HL-60 (cell line): ENCODE data around the gene FCHO2.
"Not testable (repeated sequence)": the region's sequence is repeated elsewhere in the genome, so short reads cannot be mapped to it uniquely, and the experiment has no call there.

Experiments
- DNase-seq, 2 experiments: peaks; one replicate each; pipeline ENCODE4 v3.0.0-alpha.2; 2010 to 2020; ENCODE audit warnings: low read depth in 1 of 2, low spot score in 1 of 2
- H3K27ac ChIP-seq: fragments of 250-450 bp; sonication (Bioruptor Pico); replicated peaks from 2 replicates; pipeline ENCODE4 v1.5.1; 2020; ENCODE audit warnings: mild to moderate bottlenecking, moderate library complexity
- H3K27me3 ChIP-seq: fragments of 250-450 bp; sonication (Bioruptor Pico); 2 replicates; pipeline ENCODE4 v1.5.1; 2021; ENCODE audit warnings: mild to moderate bottlenecking, moderate library complexity; ENCODE audit not compliant: insufficient read depth, poor library complexity, severe bottlenecking
- H3K4me3 ChIP-seq: replicated peaks from 2 replicates; pipeline ENCODE4 v1.5.1; 2011; ENCODE audit warnings: mild to moderate bottlenecking, control low read depth, low read length; ENCODE audit not compliant: insufficient read depth
- GABPA ChIP-seq: IDR thresholded peaks from 2 replicates; pipeline ENCODE4 v1.6.1; 2012; ENCODE audit warnings: low read depth
- POLR2AphosphoS5 ChIP-seq: IDR thresholded peaks from 2 replicates; pipeline ENCODE4 v1.6.1; 2012; ENCODE audit warnings: low read depth
- SPI1 ChIP-seq: IDR thresholded peaks from 2 replicates; pipeline ENCODE4 v1.6.1; 2012; ENCODE audit warnings: low read depth, mild to moderate bottlenecking, borderline replicate concordance
- TF ChIP-seq, protein P1 (sequence below): IDR thresholded peaks from one replicate; pipeline ENCODE4 v1.5.1; 2011; ENCODE audit warnings: low read length, control low read depth, inconsistent platforms; ENCODE audit not compliant: insufficient read depth
- TF ChIP-seq, protein P2 (sequence below): IDR thresholded peaks from 2 replicates; pipeline ENCODE4 v1.6.1; 2012; ENCODE audit warnings: low read depth; ENCODE audit not compliant: insufficient replicate concordance

FCHO2 gene

GRCh38 chr5:72922422-72922821, 33.4 kb upstream of the FCHO2 start:
- TF ChIP-seq, protein P1, sequence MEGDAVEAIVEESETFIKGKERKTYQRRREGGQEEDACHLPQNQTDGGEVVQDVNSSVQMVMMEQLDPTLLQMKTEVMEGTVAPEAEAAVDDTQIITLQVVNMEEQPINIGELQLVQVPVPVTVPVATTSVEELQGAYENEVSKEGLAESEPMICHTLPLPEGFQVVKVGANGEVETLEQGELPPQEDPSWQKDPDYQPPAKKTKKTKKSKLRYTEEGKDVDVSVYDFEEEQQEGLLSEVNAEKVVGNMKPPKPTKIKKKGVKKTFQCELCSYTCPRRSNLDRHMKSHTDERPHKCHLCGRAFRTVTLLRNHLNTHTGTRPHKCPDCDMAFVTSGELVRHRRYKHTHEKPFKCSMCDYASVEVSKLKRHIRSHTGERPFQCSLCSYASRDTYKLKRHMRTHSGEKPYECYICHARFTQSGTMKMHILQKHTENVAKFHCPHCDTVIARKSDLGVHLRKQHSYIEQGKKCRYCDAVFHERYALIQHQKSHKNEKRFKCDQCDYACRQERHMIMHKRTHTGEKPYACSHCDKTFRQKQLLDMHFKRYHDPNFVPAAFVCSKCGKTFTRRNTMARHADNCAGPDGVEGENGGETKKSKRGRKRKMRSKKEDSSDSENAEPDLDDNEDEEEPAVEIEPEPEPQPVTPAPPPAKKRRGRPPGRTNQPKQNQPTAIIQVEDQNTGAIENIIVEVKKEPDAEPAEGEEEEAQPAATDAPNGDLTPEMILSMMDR, result no peak
- TF ChIP-seq SPI1 (no peak), POLR2AphosphoS5 (no peak), GABPA (no peak)
- TF ChIP-seq, protein P2, sequence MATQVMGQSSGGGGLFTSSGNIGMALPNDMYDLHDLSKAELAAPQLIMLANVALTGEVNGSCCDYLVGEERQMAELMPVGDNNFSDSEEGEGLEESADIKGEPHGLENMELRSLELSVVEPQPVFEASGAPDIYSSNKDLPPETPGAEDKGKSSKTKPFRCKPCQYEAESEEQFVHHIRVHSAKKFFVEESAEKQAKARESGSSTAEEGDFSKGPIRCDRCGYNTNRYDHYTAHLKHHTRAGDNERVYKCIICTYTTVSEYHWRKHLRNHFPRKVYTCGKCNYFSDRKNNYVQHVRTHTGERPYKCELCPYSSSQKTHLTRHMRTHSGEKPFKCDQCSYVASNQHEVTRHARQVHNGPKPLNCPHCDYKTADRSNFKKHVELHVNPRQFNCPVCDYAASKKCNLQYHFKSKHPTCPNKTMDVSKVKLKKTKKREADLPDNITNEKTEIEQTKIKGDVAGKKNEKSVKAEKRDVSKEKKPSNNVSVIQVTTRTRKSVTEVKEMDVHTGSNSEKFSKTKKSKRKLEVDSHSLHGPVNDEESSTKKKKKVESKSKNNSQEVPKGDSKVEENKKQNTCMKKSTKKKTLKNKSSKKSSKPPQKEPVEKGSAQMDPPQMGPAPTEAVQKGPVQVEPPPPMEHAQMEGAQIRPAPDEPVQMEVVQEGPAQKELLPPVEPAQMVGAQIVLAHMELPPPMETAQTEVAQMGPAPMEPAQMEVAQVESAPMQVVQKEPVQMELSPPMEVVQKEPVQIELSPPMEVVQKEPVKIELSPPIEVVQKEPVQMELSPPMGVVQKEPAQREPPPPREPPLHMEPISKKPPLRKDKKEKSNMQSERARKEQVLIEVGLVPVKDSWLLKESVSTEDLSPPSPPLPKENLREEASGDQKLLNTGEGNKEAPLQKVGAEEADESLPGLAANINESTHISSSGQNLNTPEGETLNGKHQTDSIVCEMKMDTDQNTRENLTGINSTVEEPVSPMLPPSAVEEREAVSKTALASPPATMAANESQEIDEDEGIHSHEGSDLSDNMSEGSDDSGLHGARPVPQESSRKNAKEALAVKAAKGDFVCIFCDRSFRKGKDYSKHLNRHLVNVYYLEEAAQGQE, result no peak
- H3K27me3 ChIP-seq, result no peaks in the 10 kb centered on the region
- H3K27ac ChIP-seq, result no peak overlapping the region
- H3K4me3 ChIP-seq, result no peak overlapping the region
- DNase-seq, result no peak

GRCh38 chr5:72925336-72926010, 30.4 kb upstream of the FCHO2 start:
- TF ChIP-seq SPI1, result no peak
- TF ChIP-seq, protein P2, result no peak
- no peak for TF ChIP-seq GABPA
- TF ChIP-seq POLR2AphosphoS5, result no peak
- TF ChIP-seq, protein P1, result no peak

DNA sequence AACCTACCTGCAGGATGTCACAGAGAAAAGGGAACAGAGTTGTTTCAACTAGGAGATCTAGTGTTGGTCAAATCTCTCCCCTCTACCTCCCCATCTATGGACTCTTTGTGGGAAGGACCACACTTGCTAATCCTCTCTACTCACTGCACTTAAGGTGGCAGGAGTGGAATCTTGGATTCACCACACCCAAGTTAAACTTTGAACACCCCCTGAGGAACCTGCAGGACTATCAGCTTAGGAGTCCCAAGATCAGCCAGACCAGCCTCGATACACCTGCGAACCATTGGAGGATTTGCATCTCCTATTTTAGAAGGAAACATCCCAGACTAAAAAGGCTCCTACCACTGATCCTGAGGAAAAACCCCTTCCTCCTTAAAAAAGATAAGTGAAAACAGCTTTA, 23.2 kb upstream of the FCHO2 start:
- not testable (repeated sequence) for H3K4me3 ChIP-seq, DNase-seq, H3K27me3 ChIP-seq, H3K27ac ChIP-seq

More at GRCh38 chr5:72925336-72926010, 30.4 kb upstream of the FCHO2 start:
- H3K4me3 ChIP-seq, result no peak overlapping the region
- no peak overlapping the region for H3K27ac ChIP-seq
- DNase-seq, result no peak
- H3K27me3 ChIP-seq, result no peaks in the 10 kb centered on the region

DNA sequence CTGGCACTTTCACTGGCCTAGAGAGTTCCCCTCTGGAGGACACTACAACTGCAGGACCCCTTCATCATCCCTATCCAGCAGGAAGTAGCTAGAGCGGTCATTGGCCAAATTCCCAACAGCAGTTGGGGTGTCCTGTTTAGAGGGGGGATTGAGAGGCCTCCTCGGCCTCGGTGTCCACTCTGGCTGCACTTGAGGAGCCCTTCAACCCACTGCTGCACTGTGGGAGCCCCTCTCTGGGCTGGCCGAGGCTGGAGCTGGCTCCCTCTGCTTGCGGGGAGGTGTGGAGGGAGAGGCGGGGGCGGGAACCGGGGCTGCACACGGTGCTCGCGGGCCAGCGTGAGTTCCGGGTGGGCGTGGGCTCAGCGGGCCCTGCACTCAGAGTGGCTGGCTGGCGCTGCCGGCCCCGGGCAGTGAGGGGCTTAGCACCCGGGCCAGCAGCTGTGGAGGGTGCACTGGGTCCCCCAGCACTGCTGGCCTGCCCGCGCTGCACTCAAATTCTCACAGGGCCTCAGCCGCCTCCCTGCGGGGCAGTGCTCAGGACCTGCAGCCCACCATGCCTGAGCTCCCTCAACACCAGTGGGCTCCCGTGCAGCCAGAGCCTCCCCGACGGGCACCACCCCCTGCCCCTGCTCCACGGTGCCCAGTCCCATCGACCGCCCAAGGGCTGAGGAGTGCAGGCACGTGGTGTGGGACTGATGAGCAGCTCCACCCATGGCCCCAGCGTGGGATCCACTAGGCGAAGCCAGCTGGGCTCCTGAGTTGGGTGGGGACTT, 20.7 kb upstream of the FCHO2 start:
- H3K4me3 ChIP-seq, DNase-seq, H3K27me3 ChIP-seq, H3K27ac ChIP-seq: not testable (repeated sequence)
